ENCODE data around the gene CDC123.
"Not testable (repeated sequence)": the region's sequence is repeated elsewhere in the genome, so short reads cannot be mapped to it uniquely, and the experiment has no call there.

CDC123 gene

GRCh38 chr10:12235116-12235694 is 39.2 kb downstream of the CDC123 start:
- no peak for DNase-seq (ENCODE audit: low read depth in 2 of 2)

DNA sequence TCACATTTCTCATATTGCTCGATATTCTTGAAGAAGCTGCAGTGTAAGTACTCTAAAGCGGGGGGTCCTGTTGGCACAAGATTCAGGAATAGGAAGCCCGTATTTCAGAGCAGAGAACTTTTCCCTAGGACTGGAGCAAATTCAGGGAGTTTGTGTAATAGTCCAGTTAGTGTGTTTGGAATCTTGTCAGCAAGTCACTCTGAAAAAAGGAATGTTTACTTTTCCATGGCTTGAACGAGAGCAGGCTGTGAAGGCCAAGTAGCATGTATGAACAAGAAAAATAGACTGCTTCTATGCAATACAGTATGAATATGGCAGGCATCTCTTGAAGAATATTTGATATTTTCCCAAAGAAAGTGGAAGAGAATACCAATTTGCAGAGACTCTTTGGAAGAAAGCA is 39.8 kb downstream of the CDC123 start:
- DNase-seq (ENCODE audit: low read depth in 2 of 2), result no peak

GRCh38 chr10:12237265-12238220 is 41.6 kb downstream of the CDC123 start:
- DNase-seq (ENCODE audit: low read depth in 2 of 2), result no peak

- no peak for DNase-seq (ENCODE audit: low read depth in 2 of 2)
Observed at GRCh38 chr10:12238821-12239220, 42.8 kb downstream of the CDC123 start.

GRCh38 chr10:12241810-12242529 is 46.0 kb downstream of the CDC123 start:
- DNase-seq (ENCODE audit: low read depth in 2 of 2), result no peak

DNA sequence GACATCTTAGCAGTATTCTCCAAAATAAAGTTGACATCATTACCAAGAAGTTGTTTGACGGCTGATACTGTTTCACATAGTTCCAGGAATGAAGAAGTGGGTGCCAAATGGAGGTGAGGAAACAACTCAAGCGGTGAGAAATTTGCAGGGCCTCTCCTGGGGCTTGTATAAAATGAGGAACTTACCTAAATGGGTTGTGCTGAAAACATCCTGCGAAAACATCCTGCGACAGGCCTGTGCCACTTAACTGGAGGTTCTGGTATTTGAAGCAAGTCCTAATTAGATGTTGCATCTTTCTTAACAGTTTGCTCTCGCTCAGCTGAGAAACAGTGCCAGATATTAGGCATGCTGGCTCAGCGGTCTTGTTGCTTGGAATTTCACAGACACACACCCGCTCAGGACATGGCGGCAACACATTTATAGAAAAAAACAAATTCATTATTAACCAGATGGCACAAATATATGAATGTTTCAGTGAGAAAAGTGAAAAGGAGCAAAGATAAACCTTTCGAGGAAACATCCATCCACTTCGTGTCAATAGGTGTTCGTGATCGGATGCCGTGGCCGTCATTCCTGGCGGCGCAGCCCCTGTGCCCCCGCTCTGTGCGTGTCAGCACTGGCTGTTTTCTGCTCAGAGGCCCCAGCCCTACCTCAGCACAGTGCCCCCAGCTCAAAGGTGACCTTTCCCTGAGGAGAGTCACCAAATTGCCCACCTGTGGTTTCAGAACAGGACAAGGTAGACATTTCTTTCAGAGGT is 48.1 kb downstream of the CDC123 start:
- DNase-seq (ENCODE audit: low read depth in 2 of 2), result no peak

GRCh38 chr10:12250181-12250580 is 54.2 kb downstream of the CDC123 start:
- DNase-seq (ENCODE audit: low read depth in 2 of 2), result no peak

GRCh38 chr10:12250702-12251101 is 54.7 kb downstream of the CDC123 start:
- not testable (repeated sequence) for DNase-seq (ENCODE audit: low read depth in 2 of 2)

DNA sequence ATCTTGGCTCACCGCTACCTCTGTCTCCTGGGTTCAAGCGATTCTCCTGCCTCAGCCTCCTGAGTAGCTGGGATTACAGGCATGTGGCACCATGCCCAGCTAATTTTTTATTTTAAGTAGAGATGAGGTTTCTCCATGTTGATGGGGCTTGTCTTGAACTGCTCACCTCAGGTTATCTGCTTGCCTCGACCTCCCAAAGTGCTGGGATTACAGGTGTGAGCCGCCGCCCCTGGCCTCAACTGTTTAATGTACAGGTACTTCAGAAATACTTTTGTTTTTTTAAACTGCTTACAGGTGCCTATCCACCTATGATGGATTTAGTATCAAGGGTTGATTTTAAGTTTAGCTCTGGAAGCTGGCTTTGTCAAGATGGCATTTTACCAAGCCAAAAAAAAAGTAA is 55.6 kb downstream of the CDC123 start:
- no peak for DNase-seq (ENCODE audit: low read depth in 2 of 2)

DNA sequence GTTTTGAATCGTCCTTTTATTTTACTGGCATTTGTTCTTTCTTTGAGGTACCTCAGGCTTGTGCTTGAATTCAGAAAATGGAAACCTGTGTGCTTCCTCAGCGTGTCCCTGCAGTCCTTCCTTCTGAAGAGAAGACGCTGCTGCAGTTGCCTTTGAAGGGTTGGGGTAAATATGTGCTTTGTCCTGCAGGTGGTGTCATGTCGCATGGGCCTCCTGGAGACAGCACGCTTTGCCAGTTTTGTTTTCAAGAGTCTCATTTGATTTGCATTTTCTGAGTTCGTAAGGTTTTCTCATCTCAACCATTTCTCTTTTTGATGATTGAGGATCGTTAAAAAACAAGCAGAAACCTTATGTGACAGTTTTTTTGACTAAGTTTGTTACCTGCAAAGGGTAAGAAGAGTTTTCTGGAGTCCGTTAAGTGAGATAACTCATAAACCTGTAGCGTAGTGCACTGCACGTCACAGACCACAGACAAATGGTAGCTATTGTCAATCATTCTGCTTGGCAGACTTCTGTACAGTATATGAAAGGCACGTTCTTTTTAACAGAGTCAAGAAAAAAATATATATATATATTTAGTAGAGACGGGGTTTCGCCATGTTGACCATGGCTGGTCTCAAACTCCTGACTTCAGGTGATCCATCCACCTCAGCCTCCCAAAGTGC is 57.0 kb downstream of the CDC123 start:
- no peak for DNase-seq (ENCODE audit: low read depth in 2 of 2)

GRCh38 chr10:12255048-12255447 is 59.1 kb downstream of the CDC123 start:
- no peak for DNase-seq (ENCODE audit: low read depth in 2 of 2)

- no peak for DNase-seq (ENCODE audit: low read depth in 2 of 2)
Observed at GRCh38 chr10:12259988-12260387, 64.0 kb downstream of the CDC123 start.

DNA sequence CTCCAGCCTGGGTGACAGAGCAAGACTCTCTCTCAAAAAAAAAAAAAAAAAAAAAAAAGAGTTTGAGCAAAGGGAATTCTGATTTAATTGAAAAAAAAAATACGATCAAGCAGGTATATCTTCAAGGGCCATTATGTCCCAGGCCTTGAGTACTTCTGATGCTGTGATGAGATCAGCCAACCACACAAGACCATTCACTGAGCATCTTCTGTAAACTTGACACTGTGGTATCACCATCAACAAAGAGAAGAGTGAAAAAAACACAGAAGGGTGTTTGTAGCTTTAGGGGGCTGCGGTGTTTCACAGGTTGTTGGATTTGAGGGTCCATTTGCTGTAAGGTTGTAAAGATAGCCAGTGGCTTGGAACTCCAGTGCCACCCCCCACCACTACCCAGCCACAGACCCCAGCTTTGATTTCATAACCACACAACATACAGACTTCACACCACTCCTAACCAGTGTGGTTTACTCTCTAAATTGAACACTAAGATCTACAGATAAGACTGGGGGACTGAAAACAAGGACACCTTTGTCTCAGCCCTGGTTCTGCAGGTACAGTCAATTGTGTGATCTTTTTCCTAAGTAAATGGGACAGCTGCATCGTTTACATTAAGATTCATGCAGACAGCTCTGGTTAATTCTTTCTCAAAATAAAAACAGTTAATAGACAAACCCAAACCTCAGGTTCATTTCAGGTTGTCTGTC is 66.4 kb downstream of the CDC123 start:
- DNase-seq (ENCODE audit: low read depth in 2 of 2), result no peak

DNA sequence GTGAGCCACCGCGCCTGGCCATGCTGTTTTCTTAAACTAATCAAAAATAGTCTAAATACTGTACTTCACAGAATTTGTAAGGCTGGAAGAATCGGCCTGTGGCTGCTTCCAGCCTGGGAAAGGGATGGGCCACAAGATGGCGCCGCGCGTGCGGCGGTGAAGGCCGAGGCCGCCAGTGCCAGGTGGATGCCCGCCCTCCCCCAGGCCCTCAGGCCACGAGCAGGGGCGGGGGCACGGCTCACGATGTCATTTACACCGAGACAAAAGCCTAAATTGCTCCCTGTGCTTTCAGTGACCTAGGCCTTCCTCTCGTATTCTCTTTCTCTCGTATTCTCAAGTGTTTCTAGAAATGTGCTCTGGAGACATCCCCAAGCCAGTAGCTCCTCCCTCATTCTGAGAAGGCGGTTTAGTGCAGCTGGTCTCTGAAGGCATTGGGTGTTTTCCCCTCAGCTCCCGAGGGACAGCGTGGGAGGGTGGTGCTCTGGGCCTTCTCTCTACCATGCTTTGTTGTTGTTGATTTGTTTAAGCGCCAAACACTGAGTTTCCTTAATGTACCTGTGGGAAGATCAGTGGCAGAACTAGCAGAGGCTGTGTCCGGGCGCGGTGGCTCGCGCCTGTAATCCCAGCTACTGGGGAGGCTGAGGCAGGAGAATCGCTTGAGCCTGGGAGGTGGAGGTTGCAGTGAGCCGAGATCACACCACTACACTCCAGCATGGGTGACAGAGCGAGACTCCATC is 68.4 kb downstream of the CDC123 start:
- DNase-seq (ENCODE audit: low read depth in 2 of 2), result peak; percentile 36 to 47

- DNase-seq (ENCODE audit: low read depth in 2 of 2), result no peak
Observed at GRCh38 chr10:12269056-12269455, 73.1 kb downstream of the CDC123 start.

- DNase-seq (ENCODE audit: low read depth in 2 of 2), result no peak
Observed at GRCh38 chr10:12271210-12271540, 75.2 kb downstream of the CDC123 start.

- DNase-seq (ENCODE audit: low read depth in 2 of 2), result not testable (repeated sequence)
Observed at GRCh38 chr10:12277862-12278261, 81.9 kb downstream of the CDC123 start.

GRCh38 chr10:12279281-12279680 is 83.3 kb downstream of the CDC123 start:
- no peak for DNase-seq (ENCODE audit: low read depth in 2 of 2)

GRCh38 chr10:12287772-12288171 is 91.8 kb downstream of the CDC123 start:
- no peak for DNase-seq (ENCODE audit: low read depth in 2 of 2)

DNA sequence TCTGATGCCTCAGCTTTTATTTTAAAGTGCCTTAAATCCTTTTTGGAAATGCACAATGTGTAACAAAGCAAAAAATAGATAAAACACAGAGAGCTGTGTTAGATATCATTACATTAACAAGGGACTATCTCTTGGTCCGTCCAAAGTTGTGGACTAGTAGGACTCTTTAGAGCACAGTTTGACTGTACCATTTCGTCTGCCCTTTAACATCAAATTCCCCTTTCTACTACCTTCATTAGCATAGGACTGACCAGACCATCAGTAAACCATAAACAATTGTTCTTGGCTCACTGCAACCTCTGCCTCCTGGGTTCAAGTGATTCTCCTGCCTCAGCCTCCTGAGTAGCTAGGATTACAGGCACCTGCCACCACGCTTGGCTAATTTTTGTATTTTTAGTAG is 101.8 kb downstream of the CDC123 start:
- DNase-seq (ENCODE audit: low read depth in 2 of 2), result not testable (repeated sequence)
